K562 (cell line): Measurements from ENCODE around the gene RNF11. TPM values are rescaled to one million over a fixed set of nuclear protein-coding genes. Genes with fewer than 3 reads are reported as not detected.

ENCODE experiments used
- ATAC-seq: fragments of 200-7000 bp; cut with Tn5 transposase; 3 replicates; pipeline ENCODE4 v1.9.1; 2020; ENCODE audit warnings: moderate library complexity
- BruUV-seq: library from RNA; stranded (reverse); fragments of 400-500 nt; replicated peaks from 2 replicates; lab custom pipeline; 2021; lab: Mats Ljungman, UMichigan
- CTCF ChIA-PET: fragments of 300-600 bp; formaldehyde crosslinking; extraction: SDS; loops from one replicate; lab custom pipeline; 2021; ENCODE audit warnings: low intra/inter-chr PET ratio; lab: Yijun Ruan, JAX
- POLR2A ChIA-PET: fragments of 300-600, 350-650 bp; sonication (Branson Sonifier 250); formaldehyde crosslinking; extraction: SDS; loops from one replicate; lab custom pipeline; 2021; ENCODE audit warnings: antibody characterized with exemption, inconsistent platforms; lab: Yijun Ruan, JAX
- DNase-seq, 4 experiments: peaks; one replicate each; pipeline versions ENCODE4 v3.0.0 to v3.0.0-alpha.2; 2011 to 2018; ENCODE audit warnings: low spot score in 3 of 4, mixed read lengths in 3 of 4; ENCODE audit errors: extremely low read depth in 1 of 4
- FAIRE-seq: peaks from 2 replicates; lab custom pipeline; 2011; peaks lifted over from hg19 to GRCh38; lab: Jason Lieb, UNC
- H2AFZ ChIP-seq: 2 replicates; pipeline ENCODE4 v1.6.0; 2011; ENCODE audit warnings: low read depth, low read length, control low read depth, inconsistent platforms
- H3K27ac ChIP-seq: fragments of 200-600 bp; 3 replicates; pipeline ENCODE4 v1.8.0; 2011; ENCODE audit warnings: low read depth, mild to moderate bottlenecking, control low read depth, inconsistent platforms, low read length, moderate library complexity, mixed read lengths; ENCODE audit errors: extremely low read depth
- H3K27me3 ChIP-seq, 2 experiments: fragments of 300-600 bp in 1 of 2; 2 replicates in 1 of 2; 3 replicates in 1 of 2; pipeline versions ENCODE4 v1.6.0 to v1.8.0; 2011; ENCODE audit warnings: inconsistent platforms in 2 of 2, low read length in 2 of 2, mild to moderate bottlenecking in 1 of 2, mixed read lengths in 1 of 2, moderate library complexity in 1 of 2; ENCODE audit not compliant: control insufficient read depth in 2 of 2, insufficient read depth in 2 of 2
- H3K36me3 ChIP-seq: fragments of 300-600 bp; 3 replicates; pipeline ENCODE4 v1.8.0; 2011; ENCODE audit warnings: mild to moderate bottlenecking, low read length, inconsistent platforms; ENCODE audit not compliant: control insufficient read depth, insufficient read depth
- H3K4me1 ChIP-seq, 2 experiments: fragments of 200-600 bp in 1 of 2; replicated peaks in 1 of 2; 2 replicates in 1 of 2; 3 replicates in 1 of 2; pipeline versions ENCODE4 v1.5.1 to v1.8.0; 2011; ENCODE audit warnings: inconsistent platforms in 2 of 2, low read length in 2 of 2, mild to moderate bottlenecking in 1 of 2, mixed read lengths in 1 of 2, moderate library complexity in 1 of 2; ENCODE audit not compliant: control insufficient read depth in 2 of 2, insufficient read depth in 2 of 2
- H3K4me2 ChIP-seq: 2 replicates; pipeline ENCODE4 v1.6.1; 2011; ENCODE audit warnings: low read length, control low read depth, inconsistent platforms, mixed read lengths; ENCODE audit not compliant: insufficient read depth
- H3K4me3 ChIP-seq: fragments of 200-600 bp; sonication (generic), shearing (Covaris generic); 2 replicates; pipeline ENCODE4 v1.5.1; 2016; ENCODE audit warnings: control low read depth, inconsistent platforms
- H3K79me2 ChIP-seq: fragments of 200-600 bp; 3 replicates; pipeline ENCODE4 v1.8.0; 2011; ENCODE audit warnings: low read length, inconsistent platforms; ENCODE audit not compliant: control insufficient read depth, insufficient read depth
- H3K9ac ChIP-seq, 2 experiments: 2 replicates each; pipeline versions ENCODE4 v1.6.0 to v1.6.1; 2011; ENCODE audit warnings: low read depth in 2 of 2, low read length in 2 of 2, control low read depth in 1 of 2, inconsistent platforms in 1 of 2, mild to moderate bottlenecking in 1 of 2, mixed read lengths in 1 of 2; ENCODE audit not compliant: insufficient read depth in 1 of 2
- H3K9me1 ChIP-seq: one replicate; pipeline ENCODE4 v1.6.0; 2011; ENCODE audit warnings: inconsistent platforms, mild to moderate bottlenecking, low read length, moderate library complexity; ENCODE audit not compliant: control insufficient read depth, insufficient read depth
- H3K9me3 ChIP-seq: replicated peaks from 2 replicates; pipeline ENCODE4 v1.5.1; 2011; ENCODE audit warnings: low read depth, low read length, inconsistent platforms; ENCODE audit not compliant: control insufficient read depth, insufficient read depth
- H4K20me1 ChIP-seq: replicated peaks from 2 replicates; pipeline ENCODE4 v1.6.1; 2011; ENCODE audit warnings: low read length, inconsistent platforms, mixed read lengths; ENCODE audit not compliant: control insufficient read depth, insufficient read depth
- FOXJ3 ChIP-seq: sonication (generic); formaldehyde crosslinking; IDR thresholded peaks from 2 replicates; pipeline ENCODE4 v1.4.0; 2020; ENCODE audit warnings: mild to moderate bottlenecking, missing genetic modification reagents
- LEF1 ChIP-seq: fragments of 450-650 bp; IDR thresholded peaks from 2 replicates; pipeline ENCODE4 v1.6.1; 2016; ENCODE audit warnings: mild to moderate bottlenecking
- MXI1 ChIP-seq: IDR thresholded peaks from 2 replicates; pipeline ENCODE4 v1.6.1; 2011; ENCODE audit warnings: low read depth, mild to moderate bottlenecking, improper control_type of control experiment, low read length
- RAD21 ChIP-seq, 2 experiments: fragments of 250-450 bp in 1 of 2; fragments of 450-650 bp in 1 of 2; sonication (Bioruptor Pico) in 1 of 2; formaldehyde crosslinking in 1 of 2; IDR thresholded peaks in 1 of 2; conservative IDR thresholded peaks in 1 of 2; 2 replicates each; pipeline versions ENCODE4 v1.4.0 to v1.8.0; 2020 to 2022; ENCODE audit warnings: mild to moderate bottlenecking in 2 of 2, moderate library complexity in 1 of 2
- SREBF2 ChIP-seq: sonication (generic); formaldehyde crosslinking; IDR thresholded peaks from 2 replicates; pipeline ENCODE4 v1.4.0; 2020; ENCODE audit warnings: mild to moderate bottlenecking, missing genetic modification reagents
- TBP ChIP-seq: optimal IDR thresholded peaks from 2 replicates; pipeline ENCODE3; 2011; ENCODE audit warnings: low read depth, low read length, improper control_type of control experiment
- ZNF184 ChIP-seq: sonication (generic); formaldehyde crosslinking; IDR thresholded peaks from 2 replicates; pipeline ENCODE4 v1.5.0; 2020; ENCODE audit warnings: missing genetic modification reagents
- ZNF77 ChIP-seq: fragments of 250-450 bp; sonication (Bioruptor Pico); IDR thresholded peaks from 2 replicates; pipeline ENCODE4 v1.5.0; 2020
- WGBS: fragments of 100-300 bp; shearing (Covaris generic); methylation state at CpG from one replicate; pipeline ENCODE4 v1.1.6; 2016; ENCODE audit warnings: low coverage, mixed read lengths; ENCODE audit not compliant: insufficient coverage; ENCODE audit errors: missing lambda C conversion rate; 5-methylcytosine and 5-hydroxymethylcytosine counted together
- in situ Hi-C: fragments of 300-500 bp; cut with MboI; formaldehyde crosslinking; loops from 4 replicates; pipeline ENCODE4 v1.15.0; 2018; ENCODE audit warnings: inconsistent platforms, mixed read lengths
- intact Hi-C: fragments of 100-400 bp; cut with micrococcal nuclease; formaldehyde crosslinking; loops from 2 replicates; pipeline ENCODE4 v1.14.2; 2022
- polyA plus RNA-seq, 8 experiments: library from polyadenylated mRNA; depleted of rRNA in 4 of 8; stranded (reverse) in 5 of 8; unstranded in 3 of 8; fragments of >200 nt; fragmentation: Nextera tagmentation in 2 of 8; fragmentation: Illumina TruSeq in 1 of 8; extraction: Ambion mirVana in 2 of 8; extraction: Trizol in 1 of 8; gene quantifications; 2 replicates each; pipeline versions ENCODE4 v1.2.1 to v1.2.3, GENCODE V29; 2011 to 2014; ENCODE audit warnings: inconsistent platforms in 1 of 8, missing spikeins in 1 of 8
- total RNA-seq, 7 experiments: library from RNA; depleted of rRNA in 6 of 7; stranded (reverse); fragments of >200 nt in 6 of 7; fragmentation: Illumina TruSeq in 2 of 7; extraction: Trizol in 2 of 7; gene quantifications; 2 replicates each; pipeline versions ENCODE4 v1.2.1 to v1.2.3, GENCODE V29; 2011 to 2021; ENCODE audit warnings: low replicate concordance in 1 of 7

The RNF11 gene
- total and polyA plus RNA-seq, 9 of the 15 experiments (the other 6 are each of a cell fraction or from before 2014, with no cell fraction given), result 5.7 to 34.3 (median 23.1) TPM

- DNase-seq, result no peak
- H3K9me1 ChIP-seq, result no peaks in the 10 kb centered on the region
- no peaks in the 10 kb centered on the region for H3K27me3 ChIP-seq
- H3K9me3 ChIP-seq, result no peaks in the 10 kb centered on the region
- intact Hi-C loops (loop anchor here (10.0 kb wide), 1 partner anchor 924 kb away; no protein-coding TSS in a partner anchor), in situ Hi-C loops (no loop called here)
- no peaks in the 10 kb centered on the region for H3K36me3 ChIP-seq
- no peak overlapping the region for H3K27ac ChIP-seq
- ChIA-PET POLR2A (interaction anchor here (0.6 to 0.7 kb wide), 4 partner anchors 8 to 872 kb away, joined by 3 to 5 read pairs (median 3); no protein-coding TSS in a partner anchor), CTCF (interaction anchor here (0.6 kb wide), 1 partner anchor 385 kb away, joined by 3 read pairs; no protein-coding TSS in a partner anchor)
- no peak overlapping the region for H2AFZ ChIP-seq
- peaks cover 19 to 20% of the 10 kb centered on the region in 2 experiments; a peak in 4 of 5 replicates for H3K4me1 ChIP-seq
- WGBS, result 44% methylated on average over 5 of the region's 5 CpGs
- FAIRE-seq, result no peak
- H4K20me1 ChIP-seq, result no peaks in the 10 kb centered on the region; the same call in 1 of the 2 replicates
- no peak for TF ChIP-seq RAD21 (CRISPR knock-in tag; conservative IDR thresholded peaks at IDR 0.05 in 1 of 2, IDR thresholded peaks at IDR 0.05 in 1 of 2)
- TF ChIP-seq TBP, result no peak
- no peak for TF ChIP-seq ZNF77 (CRISPR knock-in tag)
- TF ChIP-seq ZNF184 (CRISPR knock-in tag), result no peak
- TF ChIP-seq MXI1, result no peak
- no peak for TF ChIP-seq FOXJ3
- no peak for TF ChIP-seq LEF1
- no peak for TF ChIP-seq SREBF2 (CRISPR knock-in tag)
- no TSS peak for BruUV-seq
- ATAC-seq, result no peak
- no peak overlapping the region for H3K4me3 ChIP-seq
- no peak overlapping the region for H3K4me2 ChIP-seq
- no peaks in the 10 kb centered on the region for H3K79me2 ChIP-seq
- H3K9ac ChIP-seq, result peak overlapping the region in 1 of 2 experiments; percentile 0; a peak in 1 of 4 replicates
Observed at GRCh38 chr1:51288578-51288977, 52.5 kb downstream of the RNF11 start.
